Skin of body (tissue), 2 donors: Measurements from ENCODE around the gene EP400. TPM values are rescaled to one million over a fixed set of nuclear protein-coding genes. Genes with fewer than 3 reads are reported as not detected.
"Not testable (repeated sequence)": the region's sequence is repeated elsewhere in the genome, so short reads cannot be mapped to it uniquely, and the experiment has no call there.

Experiments used
- DNase-seq: peaks from one replicate; lab custom pipeline; 2025; lab: John Stamatoyannopoulos, UW
- total RNA-seq: library from RNA; depleted of rRNA; stranded (reverse); fragments of >200 nt; gene quantifications from one replicate; pipeline ENCODE4 v1.2.3, GENCODE V29; 2014

The EP400 gene
- total RNA-seq, 1 donor from 2014 or later = 20.8 TPM

- no peak for DNase-seq
Measured at GRCh38 chr12:132064631-132065030, 114.9 kb downstream of the EP400 start.

GRCh38 chr12:132065203-132065602 lies 115.5 kb downstream of the EP400 start:
- DNase-seq = no peak

GRCh38 chr12:132065609-132066344 lies 116.0 kb downstream of the EP400 start:
- no peak for DNase-seq

- no peak for DNase-seq
Measured at GRCh38 chr12:132066345-132066685, 116.6 kb downstream of the EP400 start.

GRCh38 chr12:132066749-132067148 lies 117.0 kb downstream of the EP400 start:
- DNase-seq = no peak

GRCh38 chr12:132067182-132067581 lies 117.4 kb downstream of the EP400 start:
- DNase-seq = no peak

GRCh38 chr12:132068250-132068649 lies 118.5 kb downstream of the EP400 start:
- no peak for DNase-seq

- no peak for DNase-seq
Measured at GRCh38 chr12:132069336-132069985, 119.7 kb downstream of the EP400 start.

- no peak for DNase-seq
Measured at GRCh38 chr12:132070298-132070697, 120.6 kb downstream of the EP400 start.

GRCh38 chr12:132071040-132071810 lies 121.5 kb downstream of the EP400 start:
- DNase-seq = no peak

GRCh38 chr12:132071830-132072384 lies 122.2 kb downstream of the EP400 start:
- no peak for DNase-seq

GRCh38 chr12:132074216-132074615 lies 124.5 kb downstream of the EP400 start:
- DNase-seq = no peak

- DNase-seq = no peak
Measured at GRCh38 chr12:132075026-132075713, 125.4 kb downstream of the EP400 start.

- DNase-seq = no peak
Measured at GRCh38 chr12:132075714-132076553, 126.2 kb downstream of the EP400 start.

GRCh38 chr12:132076711-132077110 lies 127.0 kb downstream of the EP400 start:
- DNase-seq = no peak

- no peak for DNase-seq
Measured at GRCh38 chr12:132077322-132078100, 127.8 kb downstream of the EP400 start.

GRCh38 chr12:132078190-132078589 lies 128.4 kb downstream of the EP400 start:
- peak; percentile 27 for DNase-seq

GRCh38 chr12:132079200-132079599 lies 129.5 kb downstream of the EP400 start:
- DNase-seq = peak; percentile 68

- DNase-seq = no peak
Measured at GRCh38 chr12:132079695-132080094, 130.0 kb downstream of the EP400 start.

GRCh38 chr12:132080515-132080914 lies 130.8 kb downstream of the EP400 start:
- DNase-seq = not testable (repeated sequence)
